ENCODE data around the gene POMP.

The POMP gene

DNA sequence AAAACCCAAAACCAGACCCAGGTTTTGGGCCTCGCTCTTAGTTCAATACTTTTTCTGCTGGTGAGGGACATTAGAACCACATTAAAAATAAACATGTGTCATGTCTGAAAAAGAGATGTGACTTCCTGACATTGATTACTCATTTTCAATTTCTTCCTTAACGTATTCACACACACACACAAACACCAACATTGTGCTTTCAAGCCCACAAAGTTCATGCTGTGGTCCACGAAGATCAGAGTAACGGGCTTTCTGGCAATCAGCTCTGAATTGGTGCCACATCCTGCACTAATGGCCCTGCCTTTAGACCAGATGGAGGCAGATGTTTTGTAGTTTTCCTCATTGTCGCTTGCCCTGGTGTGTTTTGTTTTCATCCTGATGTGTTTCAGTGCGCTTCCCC, 47.9 kb upstream of the POMP start:
- no peak overlapping the region for H3K4me3 ChIP-seq (ENCODE audit: low read depth in 1 of 2, low read length in 2 of 2)
- no peaks in the 10 kb centered on the region for H3K79me2 ChIP-seq (ENCODE audit: insufficient read depth, low read length)
- no peaks in the 10 kb centered on the region for H4K20me1 ChIP-seq (ENCODE audit: insufficient read depth, low read length)
- no peak overlapping the region for H3K27ac ChIP-seq (ENCODE audit: low read length)
- TF ChIP-seq, protein P1, sequence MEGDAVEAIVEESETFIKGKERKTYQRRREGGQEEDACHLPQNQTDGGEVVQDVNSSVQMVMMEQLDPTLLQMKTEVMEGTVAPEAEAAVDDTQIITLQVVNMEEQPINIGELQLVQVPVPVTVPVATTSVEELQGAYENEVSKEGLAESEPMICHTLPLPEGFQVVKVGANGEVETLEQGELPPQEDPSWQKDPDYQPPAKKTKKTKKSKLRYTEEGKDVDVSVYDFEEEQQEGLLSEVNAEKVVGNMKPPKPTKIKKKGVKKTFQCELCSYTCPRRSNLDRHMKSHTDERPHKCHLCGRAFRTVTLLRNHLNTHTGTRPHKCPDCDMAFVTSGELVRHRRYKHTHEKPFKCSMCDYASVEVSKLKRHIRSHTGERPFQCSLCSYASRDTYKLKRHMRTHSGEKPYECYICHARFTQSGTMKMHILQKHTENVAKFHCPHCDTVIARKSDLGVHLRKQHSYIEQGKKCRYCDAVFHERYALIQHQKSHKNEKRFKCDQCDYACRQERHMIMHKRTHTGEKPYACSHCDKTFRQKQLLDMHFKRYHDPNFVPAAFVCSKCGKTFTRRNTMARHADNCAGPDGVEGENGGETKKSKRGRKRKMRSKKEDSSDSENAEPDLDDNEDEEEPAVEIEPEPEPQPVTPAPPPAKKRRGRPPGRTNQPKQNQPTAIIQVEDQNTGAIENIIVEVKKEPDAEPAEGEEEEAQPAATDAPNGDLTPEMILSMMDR (IDR thresholded peaks at IDR 0.05; ENCODE audit: borderline replicate concordance, extremely low read depth, low read length, poor library complexity, severe bottlenecking), result no peak
- no peak for TF ChIP-seq EZH2 (IDR thresholded peaks at IDR 0.05; ENCODE audit: borderline replicate concordance, low read depth, low read length, severe bottlenecking)
- DNase-seq, result peak; percentile 15
- ATAC-seq (ENCODE audit: insufficient read depth, low read depth), result peak; percentile 31; the same call in 1 of the 3 replicates
- no peak overlapping the region for H3K9ac ChIP-seq (ENCODE audit: low read depth, low read length)
- no peaks in the 10 kb centered on the region for H3K9me3 ChIP-seq (ENCODE audit: insufficient read depth, low read length, severe bottlenecking)
- H3K4me1 ChIP-seq (ENCODE audit: insufficient read depth, low read length), result peaks cover 21% of the 10 kb centered on the region
- no peaks in the 10 kb centered on the region for H3K27me3 ChIP-seq (ENCODE audit: insufficient read depth, low read length, poor library complexity)
- peak overlapping the region; percentile 14; the same call in 1 of the 2 replicates for H3K4me2 ChIP-seq (ENCODE audit: insufficient read depth, low read length)
- H3K36me3 ChIP-seq (ENCODE audit: insufficient read depth, low read length), result no peaks in the 10 kb centered on the region
- H2AFZ ChIP-seq (ENCODE audit: low read depth, low read length), result no peak overlapping the region

DNA sequence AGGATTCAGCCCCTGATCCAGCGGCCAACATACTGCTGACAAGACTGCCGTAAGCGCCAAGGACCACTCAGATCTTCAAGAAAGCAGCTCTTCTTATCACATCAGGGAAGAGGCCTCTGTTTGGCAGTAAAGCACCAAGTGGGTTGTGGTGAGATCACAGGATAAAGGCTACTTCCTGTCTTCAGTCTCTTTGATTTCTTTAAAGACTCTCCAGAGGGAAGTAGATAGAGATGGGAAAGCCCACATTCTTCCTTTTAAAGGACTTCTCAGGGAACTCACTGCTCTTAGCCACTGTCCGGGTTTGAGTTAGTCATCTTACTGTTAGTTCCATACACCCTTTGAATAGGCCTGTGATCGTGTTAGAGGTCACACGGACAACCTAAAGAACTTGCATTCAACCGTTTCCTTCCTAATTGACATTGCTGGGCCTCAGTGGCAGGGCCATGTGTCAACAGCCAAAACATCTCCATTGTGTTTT, 47.2 kb upstream of the POMP start:
- Histone ChIP-seq H2AFZ (ENCODE audit: low read depth, low read length) (no peak overlapping the region), H3K27me3 (ENCODE audit: insufficient read depth, low read length, poor library complexity) (no peaks in the 10 kb centered on the region), H3K4me2 (ENCODE audit: insufficient read depth, low read length) (peak overlapping the region; percentile 14; the same call in 1 of the 2 replicates), H3K9me3 (ENCODE audit: insufficient read depth, low read length, severe bottlenecking) (no peaks in the 10 kb centered on the region), H3K4me3 (ENCODE audit: low read depth in 1 of 2, low read length in 2 of 2) (no peak overlapping the region), H4K20me1 (ENCODE audit: insufficient read depth, low read length) (no peaks in the 10 kb centered on the region), H3K27ac (ENCODE audit: low read length) (no peak overlapping the region), H3K36me3 (ENCODE audit: insufficient read depth, low read length) (no peaks in the 10 kb centered on the region), H3K9ac (ENCODE audit: low read depth, low read length) (no peak overlapping the region), H3K79me2 (ENCODE audit: insufficient read depth, low read length) (no peaks in the 10 kb centered on the region), H3K4me1 (ENCODE audit: insufficient read depth, low read length) (peaks cover 21% of the 10 kb centered on the region)
- no peak for TF ChIP-seq EZH2 (IDR thresholded peaks at IDR 0.05; ENCODE audit: borderline replicate concordance, low read depth, low read length, severe bottlenecking)
- TF ChIP-seq, protein P1 (IDR thresholded peaks at IDR 0.05; ENCODE audit: borderline replicate concordance, extremely low read depth, low read length, poor library complexity, severe bottlenecking), result no peak
- peak; percentile 97 for ATAC-seq (ENCODE audit: insufficient read depth, low read depth)
- DNase-seq, result peak; percentile 61

DNA sequence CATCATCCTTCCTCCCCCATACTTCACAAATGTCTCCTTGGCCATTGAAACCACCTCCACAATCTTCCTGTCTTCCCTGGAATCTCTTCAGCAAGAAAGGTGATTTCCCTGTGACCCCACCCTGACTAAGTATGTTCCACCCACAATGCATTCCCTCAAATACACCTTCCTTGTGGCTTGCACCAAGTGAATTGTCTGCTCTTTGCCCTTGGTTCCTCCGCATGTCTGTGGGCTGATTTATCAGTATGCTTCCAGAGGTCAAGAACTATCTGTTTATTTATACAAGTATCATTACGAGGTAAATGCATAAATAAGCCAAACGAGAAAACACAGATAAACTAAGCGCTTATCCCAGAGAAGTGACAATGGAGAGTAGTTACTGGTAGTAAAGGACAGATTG, 45.4 kb upstream of the POMP start:
- no peaks in the 10 kb centered on the region for H3K79me2 ChIP-seq (ENCODE audit: insufficient read depth, low read length)
- no peak overlapping the region for H3K4me2 ChIP-seq (ENCODE audit: insufficient read depth, low read length)
- H3K4me1 ChIP-seq (ENCODE audit: insufficient read depth, low read length), result peaks cover 21% of the 10 kb centered on the region
- no peaks in the 10 kb centered on the region for H3K36me3 ChIP-seq (ENCODE audit: insufficient read depth, low read length)
- H3K4me3 ChIP-seq (ENCODE audit: low read depth in 1 of 2, low read length in 2 of 2), result no peak overlapping the region
- no peak overlapping the region for H3K27ac ChIP-seq (ENCODE audit: low read length)
- no peak overlapping the region for H3K9ac ChIP-seq (ENCODE audit: low read depth, low read length)
- no peak overlapping the region for H2AFZ ChIP-seq (ENCODE audit: low read depth, low read length)
- H3K9me3 ChIP-seq (ENCODE audit: insufficient read depth, low read length, severe bottlenecking), result no peaks in the 10 kb centered on the region
- DNase-seq, result no peak
- H4K20me1 ChIP-seq (ENCODE audit: insufficient read depth, low read length), result no peaks in the 10 kb centered on the region
- ATAC-seq (ENCODE audit: insufficient read depth, low read depth), result no peak
- H3K27me3 ChIP-seq (ENCODE audit: insufficient read depth, low read length, poor library complexity), result no peaks in the 10 kb centered on the region
- TF ChIP-seq EZH2 (IDR thresholded peaks at IDR 0.05; ENCODE audit: borderline replicate concordance, low read depth, low read length, severe bottlenecking), result no peak
- TF ChIP-seq, protein P1 (IDR thresholded peaks at IDR 0.05; ENCODE audit: borderline replicate concordance, extremely low read depth, low read length, poor library complexity, severe bottlenecking), result no peak

All from DND-41 (cell line).